SK-N-SH treated with all-trans-retinoic acid at 6 μM for 48 hours (cell line): ENCODE results near the gene POLR2I.

Source experiments
- ATAC-seq: fragments of 200-7000 bp; cut with Tn5 transposase; 3 replicates; pipeline ENCODE4 v1.9.1; 2020; ENCODE audit warnings: mild to moderate bottlenecking, moderate library complexity
- ARNTL ChIP-seq: fragments of 450-650 bp; formaldehyde crosslinking; IDR thresholded peaks from 2 replicates; pipeline ENCODE4 v1.5.0; 2020; ENCODE audit warnings: low read depth, mild to moderate bottlenecking, moderate library complexity, borderline replicate concordance
- BACH2 ChIP-seq: fragments of 250-450 bp; sonication (Bioruptor Pico); IDR thresholded peaks from 2 replicates; pipeline ENCODE4 v1.9.0; 2021; ENCODE audit warnings: mild to moderate bottlenecking, borderline replicate concordance
- CSDC2 ChIP-seq: fragments of 250-450 bp; sonication (Bioruptor Pico); IDR thresholded peaks from 2 replicates; pipeline ENCODE4 v1.5.0; 2020; ENCODE audit warnings: mild to moderate bottlenecking, moderate library complexity
- GLIS3 ChIP-seq: fragments of 250-450 bp; sonication (Bioruptor Pico); IDR thresholded peaks from 2 replicates; pipeline ENCODE4 v1.5.0; 2020; ENCODE audit warnings: mild to moderate bottlenecking, moderate library complexity
- OSR1 ChIP-seq: fragments of 250-450 bp; sonication (Bioruptor Pico); IDR thresholded peaks from 2 replicates; pipeline ENCODE4 v1.8.0; 2022; ENCODE audit warnings: moderate library complexity, mild to moderate bottlenecking, inconsistent platforms
- PPARA ChIP-seq: fragments of 250-450 bp; sonication (Bioruptor Pico); IDR thresholded peaks from 2 replicates; pipeline ENCODE4 v1.5.0; 2020; ENCODE audit warnings: mild to moderate bottlenecking, borderline replicate concordance
- RARB ChIP-seq: fragments of 250-450 bp; sonication (Bioruptor Pico); IDR thresholded peaks from 2 replicates; pipeline ENCODE4 v1.8.0; 2021; ENCODE audit warnings: mild to moderate bottlenecking, moderate library complexity
- SNAI2 ChIP-seq: fragments of 250-450 bp; sonication (Bioruptor Pico); IDR thresholded peaks from 2 replicates; pipeline ENCODE4 v1.5.0; 2020; ENCODE audit warnings: mild to moderate bottlenecking, moderate library complexity
- TCF4 ChIP-seq: fragments of 250-450 bp; sonication (Bioruptor Pico); IDR thresholded peaks from 2 replicates; pipeline ENCODE4 v1.8.0; 2021; ENCODE audit warnings: mild to moderate bottlenecking, moderate library complexity, borderline replicate concordance
- TOX ChIP-seq: fragments of 250-450 bp; sonication (Bioruptor Pico); IDR thresholded peaks from 2 replicates; pipeline ENCODE4 v1.8.0; 2021; ENCODE audit warnings: mild to moderate bottlenecking, moderate library complexity, borderline replicate concordance
- ZC3H10 ChIP-seq: fragments of 250-450 bp; sonication (Bioruptor Pico); IDR thresholded peaks from 2 replicates; pipeline ENCODE4 v1.5.1; 2021; ENCODE audit warnings: mild to moderate bottlenecking, moderate library complexity
- ZFP30 ChIP-seq: fragments of 450-650 bp; formaldehyde crosslinking; IDR thresholded peaks from 2 replicates; pipeline ENCODE4 v1.5.0; 2022; ENCODE audit warnings: mild to moderate bottlenecking, moderate library complexity
- ZNF565 ChIP-seq: fragments of 450-650 bp; formaldehyde crosslinking; conservative IDR thresholded peaks from 2 replicates; pipeline ENCODE4 v1.5.0; 2020; ENCODE audit warnings: low read depth, mild to moderate bottlenecking, moderate library complexity
- ZNF70 ChIP-seq: fragments of 450-650 bp; formaldehyde crosslinking; IDR thresholded peaks from 2 replicates; pipeline ENCODE4 v1.5.0; 2020; ENCODE audit warnings: mild to moderate bottlenecking, moderate library complexity
- ZNF8 ChIP-seq: fragments of 450-650 bp; formaldehyde crosslinking; IDR thresholded peaks from 2 replicates; pipeline ENCODE4 v1.5.0; 2020; ENCODE audit warnings: mild to moderate bottlenecking, moderate library complexity
- TF ChIP-seq, protein P1 (sequence below): fragments of 250-450 bp; sonication (Bioruptor Pico); IDR thresholded peaks from 2 replicates; pipeline ENCODE4 v1.8.0; 2021; ENCODE audit warnings: low read depth, mild to moderate bottlenecking, moderate library complexity, borderline replicate concordance
- TF ChIP-seq, protein P2 (sequence below): fragments of 250-450 bp; sonication (Bioruptor Pico); IDR thresholded peaks from 2 replicates; pipeline ENCODE4 v1.8.0; 2020; ENCODE audit warnings: mild to moderate bottlenecking, moderate library complexity, borderline replicate concordance
- TF ChIP-seq, protein P3 (sequence below): fragments of 250-450 bp; sonication (Bioruptor Pico); IDR thresholded peaks from 2 replicates; pipeline ENCODE4 v1.5.1; 2020; ENCODE audit warnings: low read depth, mild to moderate bottlenecking, moderate library complexity
- TF ChIP-seq, protein P4 (sequence below): fragments of 250-450 bp; sonication (Bioruptor Pico); IDR thresholded peaks from 2 replicates; pipeline ENCODE4 v1.5.0; 2020; ENCODE audit warnings: mild to moderate bottlenecking, moderate library complexity

POLR2I gene

DNA sequence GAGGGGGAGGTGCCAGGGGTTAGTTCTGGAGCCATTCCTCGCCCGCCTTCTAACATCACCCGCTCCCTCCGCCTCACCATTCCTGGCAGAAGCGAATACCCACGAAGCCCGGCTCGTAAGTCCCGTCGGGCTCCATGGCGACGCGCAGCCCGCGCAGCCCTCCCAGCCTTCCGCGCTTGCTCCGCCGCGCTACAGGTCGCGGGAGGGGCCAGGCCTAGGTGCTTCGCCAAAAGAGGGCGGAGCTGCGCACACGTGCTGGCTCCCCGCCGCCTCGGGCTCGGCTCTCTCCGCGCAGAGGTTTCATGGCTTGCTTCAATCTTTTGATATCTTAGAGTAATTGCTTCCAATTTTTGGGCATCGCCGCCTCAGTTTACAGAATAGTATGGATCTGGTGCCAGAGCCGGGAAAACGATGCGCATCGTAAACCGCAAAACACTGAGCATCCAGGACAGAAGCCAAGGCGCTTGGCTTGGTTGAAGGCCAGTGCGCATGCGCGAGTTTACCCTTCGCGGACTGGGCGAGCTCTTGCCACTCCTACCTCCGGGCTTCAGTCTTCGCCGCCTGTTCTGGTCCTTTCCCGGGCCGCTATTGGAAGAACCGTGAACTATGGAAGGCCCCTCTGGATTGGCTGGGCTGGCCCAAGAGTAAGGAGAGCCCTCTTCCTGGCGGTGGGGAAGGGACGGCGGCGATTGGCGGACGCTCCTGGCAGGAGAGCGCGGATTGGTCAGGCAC lies at the start of gene POLR2I:
Gene POLR2I (minus strand): TSS at position 155 of the 732 bp plus-strand sequence. CDS start 19 bp downstream, at position 136.
- no peak for TF ChIP-seq ZC3H10
- no peak for TF ChIP-seq ZNF8 (CRISPR knock-in tag)
- no peak for TF ChIP-seq ZFP30 (CRISPR knock-in tag)
- no peak for TF ChIP-seq SNAI2 (CRISPR knock-in tag)
- TF ChIP-seq ZNF565 = no peak
- TF ChIP-seq, protein P1, sequence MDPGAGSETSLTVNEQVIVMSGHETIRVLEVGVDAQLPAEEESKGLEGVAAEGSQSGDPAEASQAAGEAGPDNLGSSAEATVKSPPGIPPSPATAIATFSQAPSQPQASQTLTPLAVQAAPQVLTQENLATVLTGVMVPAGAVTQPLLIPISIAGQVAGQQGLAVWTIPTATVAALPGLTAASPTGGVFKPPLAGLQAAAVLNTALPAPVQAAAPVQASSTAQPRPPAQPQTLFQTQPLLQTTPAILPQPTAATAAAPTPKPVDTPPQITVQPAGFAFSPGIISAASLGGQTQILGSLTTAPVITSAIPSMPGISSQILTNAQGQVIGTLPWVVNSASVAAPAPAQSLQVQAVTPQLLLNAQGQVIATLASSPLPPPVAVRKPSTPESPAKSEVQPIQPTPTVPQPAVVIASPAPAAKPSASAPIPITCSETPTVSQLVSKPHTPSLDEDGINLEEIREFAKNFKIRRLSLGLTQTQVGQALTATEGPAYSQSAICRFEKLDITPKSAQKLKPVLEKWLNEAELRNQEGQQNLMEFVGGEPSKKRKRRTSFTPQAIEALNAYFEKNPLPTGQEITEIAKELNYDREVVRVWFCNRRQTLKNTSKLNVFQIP (CRISPR knock-in tag) = no peak
- no peak for TF ChIP-seq TCF4 (CRISPR knock-in tag)
- TF ChIP-seq PPARA (CRISPR knock-in tag) = no peak
- TF ChIP-seq BACH2 = no peak
- TF ChIP-seq, protein P2, sequence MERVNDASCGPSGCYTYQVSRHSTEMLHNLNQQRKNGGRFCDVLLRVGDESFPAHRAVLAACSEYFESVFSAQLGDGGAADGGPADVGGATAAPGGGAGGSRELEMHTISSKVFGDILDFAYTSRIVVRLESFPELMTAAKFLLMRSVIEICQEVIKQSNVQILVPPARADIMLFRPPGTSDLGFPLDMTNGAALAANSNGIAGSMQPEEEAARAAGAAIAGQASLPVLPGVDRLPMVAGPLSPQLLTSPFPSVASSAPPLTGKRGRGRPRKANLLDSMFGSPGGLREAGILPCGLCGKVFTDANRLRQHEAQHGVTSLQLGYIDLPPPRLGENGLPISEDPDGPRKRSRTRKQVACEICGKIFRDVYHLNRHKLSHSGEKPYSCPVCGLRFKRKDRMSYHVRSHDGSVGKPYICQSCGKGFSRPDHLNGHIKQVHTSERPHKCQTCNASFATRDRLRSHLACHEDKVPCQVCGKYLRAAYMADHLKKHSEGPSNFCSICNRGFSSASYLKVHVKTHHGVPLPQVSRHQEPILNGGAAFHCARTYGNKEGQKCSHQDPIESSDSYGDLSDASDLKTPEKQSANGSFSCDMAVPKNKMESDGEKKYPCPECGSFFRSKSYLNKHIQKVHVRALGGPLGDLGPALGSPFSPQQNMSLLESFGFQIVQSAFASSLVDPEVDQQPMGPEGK = no peak
- TF ChIP-seq ZNF70 (CRISPR knock-in tag) = no peak
- TF ChIP-seq CSDC2 (CRISPR knock-in tag) = no peak
- no peak for TF ChIP-seq TOX (CRISPR knock-in tag)
- TF ChIP-seq GLIS3 (CRISPR knock-in tag) = no peak
- TF ChIP-seq OSR1 (CRISPR knock-in tag) = no peak
- TF ChIP-seq, protein P3, sequence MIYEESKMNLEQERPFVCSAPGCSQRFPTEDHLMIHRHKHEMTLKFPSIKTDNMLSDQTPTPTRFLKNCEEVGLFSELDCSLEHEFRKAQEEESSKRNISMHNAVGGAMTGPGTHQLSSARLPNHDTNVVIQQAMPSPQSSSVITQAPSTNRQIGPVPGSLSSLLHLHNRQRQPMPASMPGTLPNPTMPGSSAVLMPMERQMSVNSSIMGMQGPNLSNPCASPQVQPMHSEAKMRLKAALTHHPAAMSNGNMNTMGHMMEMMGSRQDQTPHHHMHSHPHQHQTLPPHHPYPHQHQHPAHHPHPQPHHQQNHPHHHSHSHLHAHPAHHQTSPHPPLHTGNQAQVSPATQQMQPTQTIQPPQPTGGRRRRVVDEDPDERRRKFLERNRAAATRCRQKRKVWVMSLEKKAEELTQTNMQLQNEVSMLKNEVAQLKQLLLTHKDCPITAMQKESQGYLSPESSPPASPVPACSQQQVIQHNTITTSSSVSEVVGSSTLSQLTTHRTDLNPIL (CRISPR knock-in tag) = no peak
- TF ChIP-seq, protein P4, sequence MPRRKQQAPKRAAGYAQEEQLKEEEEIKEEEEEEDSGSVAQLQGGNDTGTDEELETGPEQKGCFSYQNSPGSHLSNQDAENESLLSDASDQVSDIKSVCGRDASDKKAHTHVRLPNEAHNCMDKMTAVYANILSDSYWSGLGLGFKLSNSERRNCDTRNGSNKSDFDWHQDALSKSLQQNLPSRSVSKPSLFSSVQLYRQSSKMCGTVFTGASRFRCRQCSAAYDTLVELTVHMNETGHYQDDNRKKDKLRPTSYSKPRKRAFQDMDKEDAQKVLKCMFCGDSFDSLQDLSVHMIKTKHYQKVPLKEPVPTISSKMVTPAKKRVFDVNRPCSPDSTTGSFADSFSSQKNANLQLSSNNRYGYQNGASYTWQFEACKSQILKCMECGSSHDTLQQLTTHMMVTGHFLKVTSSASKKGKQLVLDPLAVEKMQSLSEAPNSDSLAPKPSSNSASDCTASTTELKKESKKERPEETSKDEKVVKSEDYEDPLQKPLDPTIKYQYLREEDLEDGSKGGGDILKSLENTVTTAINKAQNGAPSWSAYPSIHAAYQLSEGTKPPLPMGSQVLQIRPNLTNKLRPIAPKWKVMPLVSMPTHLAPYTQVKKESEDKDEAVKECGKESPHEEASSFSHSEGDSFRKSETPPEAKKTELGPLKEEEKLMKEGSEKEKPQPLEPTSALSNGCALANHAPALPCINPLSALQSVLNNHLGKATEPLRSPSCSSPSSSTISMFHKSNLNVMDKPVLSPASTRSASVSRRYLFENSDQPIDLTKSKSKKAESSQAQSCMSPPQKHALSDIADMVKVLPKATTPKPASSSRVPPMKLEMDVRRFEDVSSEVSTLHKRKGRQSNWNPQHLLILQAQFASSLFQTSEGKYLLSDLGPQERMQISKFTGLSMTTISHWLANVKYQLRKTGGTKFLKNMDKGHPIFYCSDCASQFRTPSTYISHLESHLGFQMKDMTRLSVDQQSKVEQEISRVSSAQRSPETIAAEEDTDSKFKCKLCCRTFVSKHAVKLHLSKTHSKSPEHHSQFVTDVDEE (CRISPR knock-in tag) = no peak
- TF ChIP-seq ARNTL = no peak
- TF ChIP-seq RARB = no peak
- peak; percentile 96 for ATAC-seq

DNA sequence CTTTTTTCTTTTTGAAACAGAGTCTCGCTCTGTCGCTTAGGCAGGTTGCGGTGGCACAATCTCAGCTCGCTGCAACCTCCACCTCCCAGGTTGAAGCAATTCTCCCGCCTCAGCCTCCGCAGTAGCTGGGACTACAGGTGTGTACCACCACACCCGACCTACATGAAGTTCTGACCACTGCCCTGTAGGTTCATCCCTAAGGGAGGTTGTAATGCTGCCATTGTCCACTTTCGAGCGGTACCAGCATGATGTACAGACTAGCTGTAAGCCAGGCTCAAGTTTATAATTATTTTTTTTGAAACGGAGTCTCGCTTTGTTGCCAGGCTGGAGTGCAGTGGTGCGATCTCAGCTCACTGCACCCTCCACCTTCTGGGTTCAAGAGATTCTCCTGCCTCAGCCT lies 49.1 kb upstream of the POLR2I start:
- no peak for TF ChIP-seq ZNF70 (CRISPR knock-in tag)
- no peak for TF ChIP-seq ZFP30 (CRISPR knock-in tag)
- TF ChIP-seq SNAI2 (CRISPR knock-in tag) = no peak
- TF ChIP-seq ZNF565 = no peak
- TF ChIP-seq, protein P1 (CRISPR knock-in tag) = no peak
- TF ChIP-seq CSDC2 (CRISPR knock-in tag) = no peak
- TF ChIP-seq, protein P3 (CRISPR knock-in tag) = no peak
- TF ChIP-seq ZC3H10 = no peak
- no peak for ATAC-seq
